Fibroblast of villous mesenchyme (primary cell): ENCODE measurements around the gene ABTB2. TPM values are rescaled to one million over a fixed set of nuclear protein-coding genes. Genes with fewer than 3 reads are reported as not detected.

Experiments
- DNase-seq: peaks from one replicate; pipeline ENCODE4 v3.0.0-alpha.2; 2010; ENCODE audit warnings: low read depth
- H3K4me3 ChIP-seq: 2 replicates; pipeline ENCODE4 v1.5.1; 2011; ENCODE audit warnings: low read depth, mild to moderate bottlenecking, low read length
- CTCF ChIP-seq: IDR thresholded peaks from 2 replicates; pipeline ENCODE4 v1.5.1; 2012; ENCODE audit warnings: low read depth, mild to moderate bottlenecking, low read length; ENCODE audit not compliant: insufficient read depth
- total RNA-seq: library from RNA; depleted of rRNA; stranded (reverse); fragments of >200 nt; gene quantifications from 2 replicates; pipeline ENCODE4 v1.2.3, GENCODE V29; 2012

The ABTB2 gene
- total RNA-seq, 1 donor: 3.9 TPM

- no peak for TF ChIP-seq CTCF
- DNase-seq: no peak
- no peak overlapping the region for H3K4me3 ChIP-seq
Observed at GRCh38 chr11:34261820-34262219, 96.0 kb downstream of the ABTB2 start.

GRCh38 chr11:34261095-34261494, 96.7 kb downstream of the ABTB2 start:
- no peak for DNase-seq
- H3K4me3 ChIP-seq: no peak overlapping the region
- no peak for TF ChIP-seq CTCF

- TF ChIP-seq CTCF: no peak
- H3K4me3 ChIP-seq: no peak overlapping the region
- no peak for DNase-seq
Observed at GRCh38 chr11:34260072-34260575, 97.7 kb downstream of the ABTB2 start.

- H3K4me3 ChIP-seq: no peak overlapping the region
- TF ChIP-seq CTCF: no peak
- DNase-seq: no peak
Observed at GRCh38 chr11:34259087-34259486, 98.7 kb downstream of the ABTB2 start.

- TF ChIP-seq CTCF: no peak
- DNase-seq: no peak
- no peak overlapping the region for H3K4me3 ChIP-seq
Observed at GRCh38 chr11:34256626-34257025, 101.2 kb downstream of the ABTB2 start.

GRCh38 chr11:34256150-34256549, 101.7 kb downstream of the ABTB2 start:
- TF ChIP-seq CTCF: no peak
- no peak for DNase-seq
- no peak overlapping the region for H3K4me3 ChIP-seq

GRCh38 chr11:34255101-34255500, 102.7 kb downstream of the ABTB2 start:
- DNase-seq: no peak
- TF ChIP-seq CTCF: no peak
- no peak overlapping the region for H3K4me3 ChIP-seq
